Fibroblast of mammary gland (primary cell): ENCODE measurements around the gene PCDHGC5.

Source experiments
- DNase-seq: peaks from one replicate; pipeline ENCODE4 v3.0.0-alpha.2; 2010; ENCODE audit warnings: low read depth
- H3K4me3 ChIP-seq: 2 replicates; pipeline ENCODE4 v1.5.1; 2011; ENCODE audit warnings: low read depth, mild to moderate bottlenecking, low read length, moderate library complexity; ENCODE audit not compliant: control insufficient read depth
- CTCF ChIP-seq: conservative IDR thresholded peaks from 2 replicates; pipeline ENCODE4 v1.5.1; 2011; ENCODE audit warnings: low read depth, low read length, inconsistent platforms; ENCODE audit not compliant: control insufficient read depth, insufficient read depth

PCDHGC5 gene

GRCh38 chr5:141484310-141484640, 4.6 kb upstream of the PCDHGC5 start:
- H3K4me3 ChIP-seq: peak overlapping the region; percentile 22
- TF ChIP-seq CTCF: no peak
- DNase-seq: no peak

GRCh38 chr5:141484641-141485311, 4.1 kb upstream of the PCDHGC5 start, which contains the start of gene PCDHGC4:
Gene PCDHGC4, plus strand, starts transcription at chr5:141485030. Its CDS starts 144 bp downstream, at chr5:141485174.
- DNase-seq: no peak
- peak within 1 kb of the TSS; percentile 22 for H3K4me3 ChIP-seq
- no peak for TF ChIP-seq CTCF

GRCh38 chr5:141485321-141486055, 3.4 kb upstream of the PCDHGC5 start:
- no peak for DNase-seq
- no peak for TF ChIP-seq CTCF
- peak overlapping the region; percentile 22 for H3K4me3 ChIP-seq

GRCh38 chr5:141486091-141486490, 2.8 kb upstream of the PCDHGC5 start:
- no peak for TF ChIP-seq CTCF
- H3K4me3 ChIP-seq: no peak overlapping the region
- DNase-seq: no peak

GRCh38 chr5:141487131-141487530, 1.8 kb upstream of the PCDHGC5 start:
- no peak overlapping the region for H3K4me3 ChIP-seq
- no peak for TF ChIP-seq CTCF
- DNase-seq: no peak

- no peak for TF ChIP-seq CTCF
- no peak for DNase-seq
- no peak overlapping the region for H3K4me3 ChIP-seq
Measured at GRCh38 chr5:141489841-141490240, 960 bp downstream of the PCDHGC5 start.
